Mucosa of gallbladder (tissue), 1 donor: ENCODE measurements around the gene SMARCB1. TPM values are rescaled to one million over a fixed set of nuclear protein-coding genes. Genes with fewer than 3 reads are reported as not detected.

ENCODE experiments used
- DNase-seq: peaks from one replicate; pipeline ENCODE4 v3.0.0-alpha.2; 2020; ENCODE audit warnings: low spot score
- total RNA-seq: library from RNA; stranded (reverse); gene quantifications from one replicate; pipeline ENCODE4 v1.2.1, GENCODE V29; 2021
- donor health status: DM: no; HTN: no; CAD: no.

The SMARCB1 gene
- total RNA-seq, 1 donor from 2014 or later = 70.7 TPM

DNA sequence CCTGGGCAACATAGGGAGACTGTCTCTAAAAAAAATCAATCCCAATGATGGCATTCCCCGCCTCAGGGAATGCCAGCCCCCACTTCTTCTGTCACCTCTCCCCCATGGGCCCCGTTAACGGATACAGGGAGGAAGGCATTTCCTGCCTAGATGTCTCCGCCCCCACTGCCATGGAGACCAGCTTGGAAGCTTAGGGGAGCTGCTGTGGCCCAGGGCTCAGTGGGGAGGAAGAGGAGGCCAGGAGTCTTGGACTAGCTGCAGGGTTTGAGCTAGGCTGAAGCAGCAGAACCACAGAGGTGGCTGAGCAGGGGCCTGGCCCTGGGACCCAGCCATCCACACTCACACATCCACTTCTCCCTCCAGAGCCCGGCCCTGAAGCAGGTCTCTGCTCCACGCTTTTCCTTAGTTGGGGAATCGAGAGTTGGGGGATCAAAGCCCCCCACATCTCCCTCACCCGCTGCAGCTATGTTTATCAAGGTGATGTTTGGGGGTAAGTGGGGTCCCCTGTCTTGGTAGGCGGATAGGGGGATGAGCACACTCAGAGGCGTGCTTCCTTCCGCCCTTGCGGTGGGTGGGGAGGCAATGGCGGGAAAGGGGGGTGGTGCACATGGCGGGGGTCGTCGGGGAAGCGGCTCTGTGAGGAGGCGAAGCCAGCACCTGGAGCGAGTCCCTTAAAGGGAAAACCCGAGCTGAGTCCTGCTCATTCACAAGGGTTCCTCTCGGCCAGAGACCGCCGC lies 23.8 kb upstream of the SMARCB1 start, which contains the start of gene C22orf15:
Gene C22orf15, plus strand, starts transcription at position 149 of the 737 bp plus-strand sequence. Its CDS starts 317 bp downstream, at position 466.
- no peak for DNase-seq

- no peak for DNase-seq
These were observed 23.2 kb upstream of the SMARCB1 start for GRCh38 chr22:23763579-23763945.

- DNase-seq = no peak
These were observed 22.8 kb upstream of the SMARCB1 start for GRCh38 chr22:23763954-23764353.

GRCh38 chr22:23764899-23765881 lies 21.6 kb upstream of the SMARCB1 start:
- no peak for DNase-seq

DNA sequence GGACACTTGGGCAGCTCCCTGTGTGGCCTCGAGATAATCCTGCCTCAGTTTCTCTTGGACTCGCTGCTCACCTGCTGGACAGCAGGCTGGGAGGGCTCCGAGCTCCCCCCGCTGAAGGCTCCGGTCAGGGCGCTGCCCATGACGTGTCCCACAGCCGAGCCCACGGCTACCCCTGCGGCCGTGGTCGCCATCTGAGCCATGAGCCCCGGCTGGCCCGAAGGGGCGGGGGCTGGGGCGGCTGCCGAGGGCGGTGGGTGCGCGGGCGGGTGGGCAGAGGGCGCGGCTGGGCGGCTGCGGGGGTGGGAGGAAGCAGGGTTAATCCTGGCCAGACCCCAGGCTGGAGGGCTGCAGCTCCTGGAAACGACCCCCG lies 19.5 kb upstream of the SMARCB1 start:
- no peak for DNase-seq

DNA sequence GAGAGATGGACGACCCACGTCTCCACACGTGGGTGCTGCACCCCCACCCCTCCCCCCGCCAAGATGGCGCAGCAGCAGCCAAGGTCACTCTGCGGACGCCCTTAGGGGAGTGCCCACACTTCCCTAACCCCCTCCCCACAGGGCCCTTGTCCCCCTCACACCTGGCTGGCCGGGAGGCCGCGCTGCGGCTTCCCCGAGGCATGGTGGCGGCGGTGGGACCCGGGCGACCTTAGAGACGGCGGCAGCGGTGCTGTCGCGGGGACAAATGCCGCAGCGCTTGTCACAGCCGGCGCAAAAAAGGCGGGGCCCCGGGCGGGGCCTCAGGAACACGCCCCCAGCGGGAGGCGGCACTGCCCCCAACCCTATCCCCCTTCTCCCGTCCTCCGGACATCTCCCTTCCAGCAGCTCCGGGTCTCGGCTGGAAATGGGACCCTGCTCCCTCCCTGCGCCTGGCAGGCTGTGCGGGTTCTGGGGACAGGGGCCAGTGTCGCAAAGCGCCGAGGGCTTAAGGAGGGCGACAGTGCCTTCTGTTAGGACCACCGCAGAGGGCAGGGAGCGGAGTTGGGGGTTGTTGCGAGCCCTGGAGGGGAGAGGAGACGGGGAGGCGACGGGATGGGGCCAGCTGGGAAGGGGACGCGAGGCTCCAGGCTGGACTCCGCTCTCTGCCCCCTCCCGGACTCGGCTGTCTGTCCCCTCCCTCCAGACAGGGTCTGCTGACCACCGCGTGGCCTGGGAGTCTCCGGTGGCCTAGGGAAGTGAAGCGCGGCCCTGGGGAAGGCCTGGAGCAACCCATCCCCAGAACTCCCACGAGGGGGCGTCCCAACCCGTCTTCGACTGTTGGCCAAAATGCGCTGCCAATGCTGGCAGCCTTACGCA lies 18.9 kb upstream of the SMARCB1 start, which contains the start of gene CHCHD10:
Gene CHCHD10, minus strand, starts transcription at position 300 of the 876 bp plus-strand sequence. Its CDS starts 98 bp downstream, at position 202.
- peak; percentile 83 for DNase-seq

DNA sequence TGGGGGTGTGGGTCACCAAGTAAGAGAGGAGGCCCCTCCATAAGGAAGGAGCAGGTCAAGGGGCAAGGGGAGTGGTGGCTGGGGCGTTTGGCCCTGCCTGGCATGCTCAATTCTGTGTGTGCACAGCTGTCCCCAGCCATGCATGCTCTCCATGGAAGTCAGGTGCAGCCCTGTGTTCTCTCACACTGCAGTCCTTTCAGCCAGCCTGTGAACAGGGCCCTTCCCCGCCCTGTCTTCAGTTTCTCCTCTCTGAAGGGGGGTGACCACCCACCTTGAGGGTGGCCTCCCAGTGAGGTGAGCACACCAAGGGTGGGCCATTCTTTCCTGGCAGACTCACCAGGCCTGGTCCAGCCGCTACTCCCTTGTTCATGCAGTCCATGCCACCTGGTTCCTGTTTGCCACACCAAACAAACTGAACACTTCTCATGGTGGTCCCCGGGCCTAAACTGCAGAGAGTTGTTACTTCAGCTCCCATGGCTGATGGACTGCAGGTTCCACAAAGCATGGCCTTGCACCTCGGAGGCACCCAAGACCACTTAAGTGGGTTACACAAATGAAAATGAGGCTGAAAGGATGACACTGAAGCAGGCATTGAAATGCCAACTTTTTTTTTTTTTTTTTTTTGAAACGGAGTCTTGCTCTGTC lies 17.3 kb upstream of the SMARCB1 start:
- no peak for DNase-seq

- DNase-seq = no peak
These were observed 14.5 kb upstream of the SMARCB1 start for GRCh38 chr22:23772315-23772648.

GRCh38 chr22:23772649-23773473 lies 13.9 kb upstream of the SMARCB1 start, which contains the start of gene MMP11:
TSS of gene MMP11 (plus strand) at chr22:23772849. CDS start at chr22:23772871, 22 bp downstream.
- DNase-seq = peak; percentile 42

DNA sequence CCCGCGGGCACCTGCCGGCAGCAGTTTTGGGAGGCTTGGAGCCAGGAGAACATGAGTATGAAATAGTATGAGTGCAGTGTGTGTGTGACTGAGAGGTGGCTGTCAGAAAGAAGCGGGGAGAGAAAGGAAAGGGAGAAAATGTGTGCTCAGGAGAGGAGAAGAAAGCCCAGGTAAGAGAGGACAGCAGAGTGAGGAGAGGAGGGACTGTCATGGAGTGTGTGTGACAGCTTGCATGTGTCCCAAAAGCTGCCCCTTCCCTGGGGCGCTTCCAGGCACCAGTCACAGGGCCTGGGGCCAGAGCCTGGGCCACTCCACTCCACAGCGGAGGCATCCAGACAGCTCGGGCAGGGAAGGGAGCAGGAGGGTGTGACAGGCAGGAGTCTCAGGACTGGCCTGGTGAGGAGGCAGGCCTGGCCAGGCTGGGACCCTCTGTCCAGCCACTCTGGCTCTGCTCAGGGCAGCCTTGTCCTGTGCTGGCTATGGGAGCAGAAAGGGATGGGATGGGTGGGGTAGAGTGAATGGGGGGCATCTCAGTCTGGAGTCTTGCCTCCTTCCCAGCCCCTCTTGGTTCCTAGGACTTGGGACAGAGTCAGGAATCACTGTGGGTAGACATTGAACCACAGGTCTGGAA lies 13.2 kb upstream of the SMARCB1 start:
- DNase-seq = no peak

DNA sequence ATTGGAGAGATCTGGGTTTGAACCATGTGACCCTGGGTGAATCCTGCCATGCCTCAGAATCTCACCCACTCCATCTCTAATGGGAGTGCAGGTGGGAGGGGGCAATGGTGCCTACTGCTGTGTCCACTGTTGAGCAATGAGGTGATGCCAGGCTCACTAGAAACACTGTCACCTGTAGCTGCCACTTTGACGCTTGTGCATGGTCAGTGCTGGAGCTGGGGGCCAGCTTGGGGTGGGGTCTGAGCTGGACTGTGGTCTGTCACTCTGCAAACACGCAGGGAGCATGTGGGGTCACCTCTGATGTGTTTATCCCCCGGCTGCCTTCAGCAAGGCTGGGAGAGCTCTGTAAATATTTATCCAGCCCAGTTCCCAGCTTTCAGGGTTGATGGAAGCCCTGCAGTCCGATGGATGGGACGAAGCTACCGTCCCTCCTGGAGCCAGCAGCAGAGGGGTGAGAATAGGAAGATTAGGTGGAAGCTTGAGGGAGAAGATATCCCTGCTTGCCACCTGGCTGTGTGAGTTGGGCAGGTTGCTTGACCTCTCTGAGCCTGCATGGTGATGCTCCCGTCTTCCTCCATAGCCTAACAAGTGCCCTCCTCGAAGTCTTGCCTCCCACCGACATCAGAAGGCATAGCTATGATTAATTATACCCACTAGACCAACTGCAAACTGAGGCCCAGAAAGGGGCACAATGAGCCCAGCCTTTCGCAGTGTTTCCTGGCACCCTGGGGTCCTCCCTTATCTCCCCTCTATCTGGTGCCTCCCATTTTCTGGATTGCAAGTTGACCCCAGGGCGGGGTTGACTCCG lies 12.4 kb upstream of the SMARCB1 start:
- no peak for DNase-seq

- DNase-seq = peak; percentile 42
These were observed 11.8 kb upstream of the SMARCB1 start for GRCh38 chr22:23774922-23775436.

DNA sequence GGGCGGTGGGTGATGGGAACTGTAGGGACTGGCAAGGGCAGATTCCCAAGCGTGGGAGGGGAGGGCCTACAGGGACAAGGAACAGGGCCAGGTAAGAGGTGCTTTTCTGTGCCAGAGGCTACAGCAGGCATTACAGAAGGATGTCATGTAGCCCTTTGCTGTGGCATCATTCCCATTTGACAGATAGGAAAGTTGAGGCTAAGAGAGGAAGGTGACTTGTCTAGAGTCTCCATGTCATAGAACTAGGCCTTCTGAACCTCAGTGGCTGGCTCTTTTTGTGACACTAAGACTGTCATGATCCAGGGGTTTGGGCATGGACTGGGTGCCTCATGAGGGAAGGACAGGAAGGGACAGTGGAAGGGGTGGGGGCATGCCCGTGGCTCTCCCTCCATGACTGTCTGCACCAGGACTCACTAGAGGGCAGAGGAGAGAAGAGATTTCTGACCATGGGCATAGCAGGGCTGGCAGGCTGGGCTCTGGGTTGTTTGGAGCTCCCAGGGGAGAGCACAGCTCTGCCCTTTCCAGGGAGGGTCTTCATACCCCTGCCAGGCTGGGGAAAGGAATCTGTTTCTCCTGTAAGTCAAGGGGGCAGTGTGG lies 10.9 kb upstream of the SMARCB1 start:
- DNase-seq = no peak

GRCh38 chr22:23777776-23778576 lies 8.8 kb upstream of the SMARCB1 start:
- DNase-seq = no peak

DNA sequence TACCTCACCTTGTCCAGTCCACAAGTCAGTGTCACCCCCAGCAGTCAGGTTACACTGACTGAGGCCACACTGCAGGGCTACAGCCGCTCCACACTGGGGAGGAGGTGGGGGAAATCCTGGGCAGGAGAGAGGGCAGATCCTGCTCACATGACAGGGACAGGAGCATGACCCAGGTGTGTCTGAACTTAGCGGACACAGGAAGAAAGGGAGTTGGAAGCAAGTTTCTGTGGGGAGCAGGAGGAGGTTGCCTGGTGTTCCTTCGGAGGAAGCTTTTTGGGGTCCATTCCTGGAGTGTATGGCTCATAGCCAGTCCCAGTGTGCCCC lies 8.2 kb upstream of the SMARCB1 start:
- DNase-seq = no peak

- no peak for DNase-seq
These were observed 7.7 kb upstream of the SMARCB1 start for GRCh38 chr22:23779083-23779482.

- no peak for DNase-seq
These were observed 7.0 kb upstream of the SMARCB1 start for GRCh38 chr22:23779731-23780130.
